ENCODE data around the gene SFRP5.

SFRP5 gene

GRCh38 chr10:97811958-97812357 lies 40.2 kb upstream of the SFRP5 start:
- TF ChIP-seq CTCF (conservative IDR thresholded peaks at IDR 0.05) = no peak
- no peak overlapping the region for H3K27ac ChIP-seq

GRCh38 chr10:97810446-97810845 lies 38.6 kb upstream of the SFRP5 start:
- TF ChIP-seq CTCF (conservative IDR thresholded peaks at IDR 0.05) = no peak
- H3K27ac ChIP-seq = no peak overlapping the region

- no peak overlapping the region for H3K27ac ChIP-seq
- TF ChIP-seq CTCF (conservative IDR thresholded peaks at IDR 0.05) = no peak
Observed at GRCh38 chr10:97805949-97806348, 34.1 kb upstream of the SFRP5 start.

- no peak overlapping the region for H3K27ac ChIP-seq
- TF ChIP-seq CTCF (conservative IDR thresholded peaks at IDR 0.05) = no peak
Observed at GRCh38 chr10:97805096-97805884, 33.5 kb upstream of the SFRP5 start.

GRCh38 chr10:97801422-97801821 lies 29.6 kb upstream of the SFRP5 start:
- TF ChIP-seq CTCF (conservative IDR thresholded peaks at IDR 0.05) = no peak

GRCh38 chr10:97800474-97800873 lies 28.7 kb upstream of the SFRP5 start:
- H3K27ac ChIP-seq = no peak overlapping the region
- no peak for TF ChIP-seq CTCF (conservative IDR thresholded peaks at IDR 0.05)

More at GRCh38 chr10:97801422-97801821, 29.6 kb upstream of the SFRP5 start:
- H3K27ac ChIP-seq = no peak overlapping the region

- H3K27ac ChIP-seq = no peak overlapping the region
- no peak for TF ChIP-seq CTCF (conservative IDR thresholded peaks at IDR 0.05)
Observed at GRCh38 chr10:97798958-97799610, 27.3 kb upstream of the SFRP5 start.

Measured in VCaP (cell line).